H9 (cell line): ENCODE data around the gene MYBBP1A. TPM values are rescaled to one million over a fixed set of nuclear protein-coding genes. Genes with fewer than 3 reads are reported as not detected.

Experiments
- DNase-seq: peaks from one replicate; pipeline ENCODE4 v3.0.0-alpha.2; 2017
- H2AFZ ChIP-seq: one replicate; pipeline ENCODE4 v1.6.1; 2013; ENCODE audit warnings: mild to moderate bottlenecking, low read length, control low read depth, moderate library complexity
- H2AK5ac ChIP-seq: 2 replicates; pipeline ENCODE4 v1.6.1; 2013; ENCODE audit warnings: low read length, control low read depth, mixed read lengths; ENCODE audit not compliant: insufficient read length
- H2BK120ac ChIP-seq: one replicate; pipeline ENCODE4 v1.6.1; 2013; ENCODE audit warnings: low read depth, mild to moderate bottlenecking, low read length, control low read depth, inconsistent platforms; ENCODE audit not compliant: poor library complexity, severe bottlenecking
- H2BK12ac ChIP-seq: 2 replicates; pipeline ENCODE4 v1.6.1; 2013; ENCODE audit warnings: low read length, control low read depth, mixed read lengths, low read depth; ENCODE audit not compliant: insufficient read length
- H2BK15ac ChIP-seq: 2 replicates; pipeline ENCODE4 v1.6.1; 2013; ENCODE audit warnings: low read depth, low read length, control low read depth
- H2BK20ac ChIP-seq: one replicate; pipeline ENCODE4 v1.6.1; 2013; ENCODE audit warnings: low read depth, mild to moderate bottlenecking, low read length, control low read depth, inconsistent platforms; ENCODE audit not compliant: poor library complexity, severe bottlenecking
- H2BK5ac ChIP-seq: 2 replicates; pipeline ENCODE4 v1.6.1; 2013; ENCODE audit warnings: low read length, control low read depth, mixed read lengths; ENCODE audit not compliant: insufficient read length
- H3K14ac ChIP-seq: 2 replicates; pipeline ENCODE4 v1.6.1; 2013; ENCODE audit warnings: low read length, control low read depth; ENCODE audit not compliant: insufficient read depth
- H3K18ac ChIP-seq: 2 replicates; pipeline ENCODE4 v1.6.1; 2013; ENCODE audit warnings: low read depth, mild to moderate bottlenecking, mixed read lengths, low read length, control low read depth; ENCODE audit not compliant: insufficient read length
- H3K23ac ChIP-seq: 2 replicates; pipeline ENCODE4 v1.6.1; 2013; ENCODE audit warnings: low read length, control low read depth, mixed read lengths, low read depth; ENCODE audit not compliant: insufficient read length
- H3K23me2 ChIP-seq: 2 replicates; pipeline ENCODE4 v1.6.1; 2013; ENCODE audit warnings: low read depth, mild to moderate bottlenecking, mixed read lengths, low read length, control low read depth; ENCODE audit not compliant: insufficient read length, poor library complexity, severe bottlenecking
- H3K27ac ChIP-seq: 2 replicates; pipeline ENCODE4 v1.5.1; 2013; ENCODE audit warnings: low read length, control low read depth, mixed read lengths, low read depth; ENCODE audit not compliant: insufficient read length
- H3K27me3 ChIP-seq: 2 replicates; pipeline ENCODE4 v1.6.1; 2013; ENCODE audit warnings: low read length, control low read depth, inconsistent platforms; ENCODE audit not compliant: insufficient read depth
- H3K4ac ChIP-seq: 2 replicates; pipeline ENCODE4 v1.6.1; 2013; ENCODE audit warnings: low read depth, mild to moderate bottlenecking, control low read depth, inconsistent platforms, low read length, moderate library complexity
- H3K4me1 ChIP-seq: 2 replicates; pipeline ENCODE4 v1.6.1; 2013; ENCODE audit warnings: low read length, control low read depth, inconsistent platforms; ENCODE audit not compliant: insufficient read depth
- H3K4me2 ChIP-seq: 2 replicates; pipeline ENCODE4 v1.6.1; 2013; ENCODE audit warnings: low read length, control low read depth, mixed read lengths; ENCODE audit not compliant: insufficient read length, insufficient read depth
- H3K56ac ChIP-seq: 2 replicates; pipeline ENCODE4 v1.6.1; 2013; ENCODE audit warnings: low read depth, mild to moderate bottlenecking, mixed read lengths, low read length, control low read depth; ENCODE audit not compliant: insufficient read length
- H3K79me1 ChIP-seq: 2 replicates; pipeline ENCODE4 v1.6.1; 2013; ENCODE audit warnings: low read depth, mild to moderate bottlenecking, moderate library complexity, low read length, control low read depth, inconsistent platforms; ENCODE audit not compliant: insufficient read depth, poor library complexity, severe bottlenecking
- H3K79me2 ChIP-seq: 2 replicates; pipeline ENCODE4 v1.6.1; 2013; ENCODE audit warnings: low read length, control low read depth, inconsistent platforms; ENCODE audit not compliant: insufficient read depth
- H3K9ac ChIP-seq: 2 replicates; pipeline ENCODE4 v1.6.1; 2013; ENCODE audit warnings: low read length, control low read depth, mixed read lengths; ENCODE audit not compliant: insufficient read length; ENCODE audit errors: extremely low read depth
- H3K9me3 ChIP-seq: one replicate; pipeline ENCODE4 v1.6.1; 2013; ENCODE audit warnings: low read depth, low read length, inconsistent platforms; ENCODE audit not compliant: control insufficient read depth
- H3T11ph ChIP-seq: one replicate; pipeline ENCODE4 v1.6.1; 2013; ENCODE audit warnings: mild to moderate bottlenecking, low read length, control low read depth, inconsistent platforms
- H4K20me1 ChIP-seq: one replicate; pipeline ENCODE4 v1.6.1; 2013; ENCODE audit not compliant: control insufficient read depth, insufficient read length, insufficient read depth
- H4K5ac ChIP-seq: 2 replicates; pipeline ENCODE4 v1.6.1; 2013; ENCODE audit warnings: low read depth, mild to moderate bottlenecking, mixed read lengths, low read length, control low read depth; ENCODE audit not compliant: insufficient read length
- H4K8ac ChIP-seq: replicated peaks from 2 replicates; pipeline ENCODE4 v1.6.1; 2013; ENCODE audit warnings: low read length, control low read depth, mixed read lengths, low read depth; ENCODE audit not compliant: insufficient read length
- H4K91ac ChIP-seq: 2 replicates; pipeline ENCODE4 v1.6.1; 2013; ENCODE audit warnings: low read depth, mild to moderate bottlenecking, moderate library complexity, mixed read lengths, low read length, control low read depth; ENCODE audit not compliant: insufficient read length
- H3K27ac Mint-ChIP-seq, 3 experiments: 2 replicates in 2 of 3; 3 replicates in 1 of 3; pipeline ENCODE4 v1.8.0; 2020 to 2021; ENCODE audit warnings: mixed read lengths in 3 of 3, mild to moderate bottlenecking in 1 of 3, moderate library complexity in 1 of 3
- H3K27me3 Mint-ChIP-seq: 2 replicates; pipeline ENCODE4 v1.8.0; 2021; ENCODE audit warnings: low read depth, mild to moderate bottlenecking, moderate library complexity, mixed read lengths
- H3K36me3 Mint-ChIP-seq, 3 experiments: 2 replicates in 2 of 3; 3 replicates in 1 of 3; pipeline ENCODE4 v1.8.0; 2020 to 2021; ENCODE audit warnings: low read depth in 3 of 3, mixed read lengths in 3 of 3; ENCODE audit not compliant: insufficient read depth in 1 of 3
- H3K4me1 Mint-ChIP-seq, 2 experiments: 2 replicates each; pipeline ENCODE4 v1.8.0; 2020; ENCODE audit warnings: mixed read lengths in 2 of 2
- H3K4me3 Mint-ChIP-seq, 2 experiments: 2 replicates in 1 of 2; 3 replicates in 1 of 2; pipeline ENCODE4 v1.8.0; 2020 to 2021; ENCODE audit warnings: mild to moderate bottlenecking in 2 of 2, mixed read lengths in 2 of 2, moderate library complexity in 1 of 2
- H3K9me3 Mint-ChIP-seq, 2 experiments: 2 replicates in 1 of 2; 3 replicates in 1 of 2; pipeline ENCODE4 v1.8.0; 2020; ENCODE audit warnings: mild to moderate bottlenecking in 2 of 2, mixed read lengths in 2 of 2, moderate library complexity in 1 of 2
- CTCF ChIP-seq: fragments of 200-600 bp; sonication (generic); conservative IDR thresholded peaks from 3 replicates; pipeline ENCODE4 v1.8.0; 2021; ENCODE audit warnings: antibody characterized with exemption, mild to moderate bottlenecking
- WGBS: extraction: QIAGEN DNeasy Blood & Tissue Kit; methylation state at CpG from one replicate; pipeline ENCODE4 v1.1.7; 2013; ENCODE audit warnings: missing lambda C conversion rate, low lambda C conversion rate, mixed read lengths; ENCODE audit not compliant: insufficient read length; ENCODE audit errors: extremely low coverage; 5-methylcytosine and 5-hydroxymethylcytosine counted together
- total RNA-seq: library from RNA; stranded (reverse); gene quantifications from 2 replicates; pipeline ENCODE4 v1.2.1, GENCODE V29; 2021

Gene MYBBP1A
- total RNA-seq, 1 experiment from 2014 or later, result 181 TPM

DNA sequence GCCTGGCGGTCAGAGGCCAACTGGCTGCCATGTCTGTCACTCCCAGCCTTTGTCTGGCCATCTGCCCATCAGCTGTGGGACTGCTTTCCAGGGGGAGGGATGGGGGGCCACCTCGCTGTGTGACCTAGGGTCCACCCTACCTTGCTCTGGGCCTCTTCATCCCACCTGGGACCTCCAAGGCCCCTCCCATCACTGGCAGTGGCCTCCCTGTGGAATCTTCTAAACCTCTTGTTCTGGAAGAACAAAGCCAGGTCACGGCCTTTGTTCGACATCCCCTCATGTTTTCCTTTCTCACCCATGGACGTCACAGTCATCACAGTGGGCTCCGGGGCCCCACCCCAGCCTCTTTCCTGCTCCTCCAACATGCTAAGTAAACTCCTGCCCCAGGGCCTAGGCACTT is 32.5 kb downstream of the MYBBP1A start:
- no peak for DNase-seq
- Histone ChIP-seq H3K56ac (no peak overlapping the region), H4K8ac (no peak overlapping the region), H3K79me1 (no peaks in the 10 kb centered on the region), H3K4ac (no peak overlapping the region; the same call in 1 of the 2 replicates), H2BK20ac (no peak overlapping the region), H2AFZ (no peak overlapping the region), H2BK15ac (no peak overlapping the region), H3K14ac (no peak overlapping the region), H2BK120ac (no peak overlapping the region), H4K5ac (no peak overlapping the region), H3K9me3 (no peaks in the 10 kb centered on the region), H3K23ac (no peak overlapping the region), H2BK5ac (no peak overlapping the region), H3T11ph (no peak overlapping the region), H3K4me1 (no peaks in the 10 kb centered on the region), H3K4me2 (no peak overlapping the region), H4K91ac (no peak overlapping the region), H2BK12ac (no peak overlapping the region), H4K20me1 (no peaks in the 10 kb centered on the region), H3K27me3 (peaks cover 3% of the 10 kb centered on the region), H3K18ac (peak overlapping the region; percentile 50), H3K27ac (no peak overlapping the region), H2AK5ac (no peak overlapping the region), H3K23me2 (no peaks in the 10 kb centered on the region), H3K9ac (no peak overlapping the region), H3K79me2 (no peaks in the 10 kb centered on the region)
- no peak for TF ChIP-seq CTCF
- H3K4me1 Mint-ChIP-seq, result peaks cover 10 to 22% of the 10 kb centered on the region in 2 experiments
- H3K4me3 Mint-ChIP-seq, result no peak overlapping the region
- no peaks in the 10 kb centered on the region for H3K36me3 Mint-ChIP-seq
- peak overlapping the region in 1 of 3 experiments; percentile 20; a peak in 1 of 7 replicates for H3K27ac Mint-ChIP-seq
- no peaks in the 10 kb centered on the region; a peak in 1 of 5 replicates for H3K9me3 Mint-ChIP-seq
- peaks cover 82% of the 10 kb centered on the region for H3K27me3 Mint-ChIP-seq
- WGBS, result no CpG with 5 or more reads among the region's 6 CpGs
